ENCODE results near the gene ABHD15.

- TF ChIP-seq JUND (IDR thresholded peaks at IDR 0.05; ENCODE audit: borderline replicate concordance, low read depth, low read length) (no peak), JUND (tag; IDR thresholded peaks at IDR 0.05; ENCODE audit: borderline replicate concordance, low read depth, low read length) (no peak), CREB1 (IDR thresholded peaks at IDR 0.05) (no peak), CREB1 (CRISPR knock-in tag; IDR thresholded peaks at IDR 0.05) (no peak), POLR2AphosphoS2 (IDR thresholded peaks at IDR 0.05; ENCODE audit: low read length) (no peak), SIN3A (IDR thresholded peaks at IDR 0.05; ENCODE audit: borderline replicate concordance in 2 of 2, control insufficient read depth in 1 of 2, low read depth in 2 of 2, low read length in 2 of 2) (no peak)
Observed at GRCh38 chr17:29595943-29596774, 29.3 kb upstream of the ABHD15 start.
